GM12872 (cell line): Measurements from ENCODE around the gene ADRA2B.
A peak's percentile ranks its signal among the peaks of the same experiment; 100 is the strongest.

ENCODE experiments used
- CTCF ChIP-seq: IDR thresholded peaks from 3 replicates; pipeline ENCODE4 v1.5.1; 2011; ENCODE audit warnings: low read depth, mild to moderate bottlenecking, low read length, moderate library complexity; ENCODE audit not compliant: insufficient read depth

Gene ADRA2B

GRCh38 chr2:96116424-96116878 lies at the start of gene ADRA2B:
TSS of gene ADRA2B (minus strand) at chr2:96116571. CDS start at chr2:96116149, 422 bp downstream.
- TF ChIP-seq CTCF = no peak

- no peak for TF ChIP-seq CTCF
Measured at GRCh38 chr2:96164459-96165184, 48.3 kb upstream of the ADRA2B start.

- TF ChIP-seq CTCF = 0 out of 3 replicates have a peak, but pooled peaks have one; percentile 1
Measured at GRCh38 chr2:96163768-96164429, 47.5 kb upstream of the ADRA2B start.

GRCh38 chr2:96163415-96163767 lies 47.0 kb upstream of the ADRA2B start:
- no peak for TF ChIP-seq CTCF

- TF ChIP-seq CTCF = no peak
Measured at GRCh38 chr2:96161898-96162297, 45.5 kb upstream of the ADRA2B start.

- TF ChIP-seq CTCF = no peak
Measured at GRCh38 chr2:96159084-96159830, 42.9 kb upstream of the ADRA2B start.

- TF ChIP-seq CTCF = no peak
Measured at GRCh38 chr2:96158554-96158940, 42.2 kb upstream of the ADRA2B start.
